ENCODE data around the gene SRBD1. TPM values are rescaled to one million over a fixed set of nuclear protein-coding genes. Genes with fewer than 3 reads are reported as not detected.

Gene SRBD1
- polyA plus RNA-seq, 1 donor from 2014 or later: 5.3 TPM

- Histone ChIP-seq H3K36me3 (ENCODE audit: insufficient read depth, low read length) (no peaks in the 10 kb centered on the region), H2AFZ (ENCODE audit: low read depth, low read length) (no peak overlapping the region), H3K9ac (ENCODE audit: low read length) (no peak overlapping the region), H3K9me2 (ENCODE audit: insufficient read depth, low read length) (no peaks in the 10 kb centered on the region), H3K4me2 (ENCODE audit: low read length) (no peak overlapping the region), H3K27me3 (ENCODE audit: insufficient read depth, low read depth, low read length) (no peaks in the 10 kb centered on the region), H3K4me3 (ENCODE audit: low read length) (no peak overlapping the region), H3K9me3 (ENCODE audit: low read length) (no peaks in the 10 kb centered on the region), H3F3A (ENCODE audit: insufficient read depth, low read length, poor library complexity, severe bottlenecking) (no peaks in the 10 kb centered on the region), H3K27ac (ENCODE audit: low read length) (no peak overlapping the region), H3K79me2 (replicated peaks; ENCODE audit: insufficient read depth, low read length) (no peaks in the 10 kb centered on the region), H4K20me1 (ENCODE audit: insufficient read depth) (no peaks in the 10 kb centered on the region)
- no peak for TF ChIP-seq EZH2 (IDR thresholded peaks at IDR 0.05; ENCODE audit: borderline replicate concordance, insufficient read depth, low read length, poor library complexity, severe bottlenecking)
- TF ChIP-seq SMC3 (conservative IDR thresholded peaks at IDR 0.05; ENCODE audit: poor library complexity): no peak
- TF ChIP-seq CTCF (IDR thresholded peaks at IDR 0.05; ENCODE audit: poor library complexity, severe bottlenecking): no peak
- TF ChIP-seq REST (IDR thresholded peaks at IDR 0.05; ENCODE audit: borderline replicate concordance): no peak
- no peak for TF ChIP-seq EP300 (conservative IDR thresholded peaks at IDR 0.05; ENCODE audit: poor library complexity, severe bottlenecking)
- TF ChIP-seq MXI1 (conservative IDR thresholded peaks at IDR 0.05; ENCODE audit: poor library complexity, severe bottlenecking): no peak
- TF ChIP-seq POLR2AphosphoS5 (IDR thresholded peaks at IDR 0.05): no peak
- TF ChIP-seq RAD21 (conservative IDR thresholded peaks at IDR 0.05): no peak
- no peak for TF ChIP-seq TAF1 (IDR thresholded peaks at IDR 0.05; ENCODE audit: low read depth)
Measured at GRCh38 chr2:45339253-45339652, 271.8 kb downstream of the SRBD1 start.

Small RNA genes within 50 kb of the gene (small RNA-seq; reads per million reads assigned to genes)
- gene RN7SL414P: 0 to 0.03 (median 0) reads per million in 3 experiments

Other genes with a start within 250 kb of the SRBD1 start
- 5.4 and 6.6 TPM in 2 replicates for gene PRKCE, start 40.4 kb upstream of the SRBD1 start, polyA plus RNA-seq

All from neural cell (in vitro differentiated cells).